ENCODE data around the gene CPO. TPM values are rescaled to one million over a fixed set of nuclear protein-coding genes. Genes with fewer than 3 reads are reported as not detected.
A peak's percentile ranks its signal among the peaks of the same experiment; 100 is the strongest.

The CPO gene
- total RNA-seq, 1 donor from 2014 or later, result 0.47 TPM

GRCh38 chr2:206986943-206987342, 47.6 kb downstream of the CPO start:
- Mint-ChIP-seq H3K27me3 (ENCODE audit: low read depth) (peaks cover 27% of the 10 kb centered on the region), H3K36me3 (ENCODE audit: low read depth) (no peaks in the 10 kb centered on the region), H3K27ac (ENCODE audit: unreplicated experiment) (no peak overlapping the region), H3K9me3 (no peaks in the 10 kb centered on the region), H3K4me3 (no peak overlapping the region), H3K4me1 (peaks cover 16% of the 10 kb centered on the region)
- no peak for DNase-seq (ENCODE audit: low read depth, low spot score)
- TF ChIP-seq CTCF (conservative IDR thresholded peaks at IDR 0.05), result no peak

- no peaks in the 10 kb centered on the region for H3K36me3 Mint-ChIP-seq (ENCODE audit: low read depth)
- H3K27ac Mint-ChIP-seq (ENCODE audit: unreplicated experiment), result no peak overlapping the region
- H3K9me3 Mint-ChIP-seq, result no peaks in the 10 kb centered on the region
- H3K4me1 Mint-ChIP-seq, result peaks cover 8% of the 10 kb centered on the region
- no peak overlapping the region for H3K4me3 Mint-ChIP-seq
- peaks cover 24% of the 10 kb centered on the region for H3K27me3 Mint-ChIP-seq (ENCODE audit: low read depth)
- TF ChIP-seq CTCF (conservative IDR thresholded peaks at IDR 0.05), result no peak
- no peak for DNase-seq (ENCODE audit: low read depth, low spot score)
Observed at GRCh38 chr2:206987810-206988209, 48.5 kb downstream of the CPO start.

- H3K27me3 Mint-ChIP-seq (ENCODE audit: low read depth), result peaks cover 16% of the 10 kb centered on the region
- H3K36me3 Mint-ChIP-seq (ENCODE audit: low read depth), result no peaks in the 10 kb centered on the region
- no peaks in the 10 kb centered on the region for H3K4me1 Mint-ChIP-seq
- no peaks in the 10 kb centered on the region for H3K9me3 Mint-ChIP-seq
- no peak for DNase-seq (ENCODE audit: low read depth, low spot score)
- no peak for TF ChIP-seq CTCF (conservative IDR thresholded peaks at IDR 0.05)
- no peak overlapping the region for H3K4me3 Mint-ChIP-seq
- H3K27ac Mint-ChIP-seq (ENCODE audit: unreplicated experiment), result no peak overlapping the region
Observed at GRCh38 chr2:206988884-206989283, 49.6 kb downstream of the CPO start.

- H3K4me3 Mint-ChIP-seq, result no peak overlapping the region
- no peaks in the 10 kb centered on the region for H3K36me3 Mint-ChIP-seq (ENCODE audit: low read depth)
- TF ChIP-seq CTCF (conservative IDR thresholded peaks at IDR 0.05), result peak; percentile 75
- H3K27me3 Mint-ChIP-seq (ENCODE audit: low read depth), result peaks cover 15% of the 10 kb centered on the region
- no peaks in the 10 kb centered on the region for H3K9me3 Mint-ChIP-seq
- no peak for DNase-seq (ENCODE audit: low read depth, low spot score)
- H3K4me1 Mint-ChIP-seq, result no peaks in the 10 kb centered on the region
- no peak overlapping the region for H3K27ac Mint-ChIP-seq (ENCODE audit: unreplicated experiment)
Observed at GRCh38 chr2:206989311-206989710, 50.0 kb downstream of the CPO start.

- H3K4me3 Mint-ChIP-seq, result no peak overlapping the region
- TF ChIP-seq CTCF (conservative IDR thresholded peaks at IDR 0.05), result no peak
- DNase-seq (ENCODE audit: low read depth, low spot score), result no peak
- no peaks in the 10 kb centered on the region for H3K36me3 Mint-ChIP-seq (ENCODE audit: low read depth)
- H3K27ac Mint-ChIP-seq (ENCODE audit: unreplicated experiment), result no peak overlapping the region
- no peaks in the 10 kb centered on the region for H3K4me1 Mint-ChIP-seq
- H3K9me3 Mint-ChIP-seq, result no peaks in the 10 kb centered on the region
- peaks cover 7% of the 10 kb centered on the region for H3K27me3 Mint-ChIP-seq (ENCODE audit: low read depth)
Observed at GRCh38 chr2:206990360-206990759, 51.0 kb downstream of the CPO start.

- Mint-ChIP-seq H3K36me3 (ENCODE audit: low read depth) (no peaks in the 10 kb centered on the region), H3K27me3 (ENCODE audit: low read depth) (peaks cover 4% of the 10 kb centered on the region)
- TF ChIP-seq CTCF (conservative IDR thresholded peaks at IDR 0.05), result no peak
Observed at GRCh38 chr2:206991070-206991469, 51.8 kb downstream of the CPO start.

More at GRCh38 chr2:206991070-206991469, 51.8 kb downstream of the CPO start:
- Mint-ChIP-seq H3K4me1 (no peaks in the 10 kb centered on the region), H3K9me3 (no peaks in the 10 kb centered on the region), H3K4me3 (no peak overlapping the region), H3K27ac (ENCODE audit: unreplicated experiment) (no peak overlapping the region)
- DNase-seq (ENCODE audit: low read depth, low spot score), result no peak

Measured in neural crest cell (in vitro differentiated cells).